HepG2 (cell line): ENCODE data around the gene SLC9B2. TPM values are rescaled to one million over a fixed set of nuclear protein-coding genes. Genes with fewer than 3 reads are reported as not detected.

ENCODE experiments used
- AGO1 ChIP-seq: fragments of 200-400 bp; formaldehyde crosslinking; IDR thresholded peaks from 2 replicates; pipeline ENCODE4 v1.6.1; 2017; ENCODE audit warnings: mild to moderate bottlenecking, low read depth, low read length, moderate library complexity; ENCODE audit not compliant: poor library complexity, severe bottlenecking
- AKAP8 ChIP-seq: sonication (generic); formaldehyde crosslinking; IDR thresholded peaks from 2 replicates; pipeline ENCODE4 v1.5.1; 2020; ENCODE audit warnings: mild to moderate bottlenecking, missing genetic modification reagents
- FOXA3 ChIP-seq: IDR thresholded peaks from 2 replicates; pipeline ENCODE4 v1.6.1; 2016; ENCODE audit warnings: missing genetic modification reagents, missing compliant biosample characterization
- GATAD2A ChIP-seq: IDR thresholded peaks from 2 replicates; pipeline ENCODE4 v1.6.1; 2016
- ISL2 ChIP-seq: sonication (generic); formaldehyde crosslinking; IDR thresholded peaks from 2 replicates; pipeline ENCODE4 v1.5.0; 2020; ENCODE audit warnings: missing genetic modification reagents
- NCOR1 ChIP-seq: fragments of 200-600 bp; sonication (generic); IDR thresholded peaks from 2 replicates; pipeline ENCODE4 v1.7.0; 2017; ENCODE audit warnings: antibody characterized with exemption, low read length, borderline replicate concordance
- PHF5A ChIP-seq: IDR thresholded peaks from one replicate; pipeline ENCODE4 v1.6.1; 2018; ENCODE audit warnings: low read depth, missing genetic modification reagents; ENCODE audit not compliant: unreplicated experiment
- SOX13 ChIP-seq, 3 experiments: fragments of 450-650 bp in 1 of 3; sonication (generic) in 1 of 3; formaldehyde crosslinking in 1 of 3; IDR thresholded peaks in 2 of 3; conservative IDR thresholded peaks in 1 of 3; 2 replicates each; pipeline versions ENCODE4 v1.5.0 to v1.6.1; 2016 to 2020; ENCODE audit warnings: antibody characterized with exemption in 1 of 3, mild to moderate bottlenecking in 1 of 3, missing compliant biosample characterization in 1 of 3, missing genetic modification reagents in 1 of 3, moderate library complexity in 1 of 3
- SOX6 ChIP-seq, 2 experiments: fragments of 450-650 bp in 1 of 2; sonication (generic) in 1 of 2; formaldehyde crosslinking in 1 of 2; IDR thresholded peaks; 2 replicates each; pipeline versions ENCODE4 v1.4.0 to v1.6.1; 2017 to 2020; ENCODE audit warnings: antibody characterized with exemption in 1 of 2, mild to moderate bottlenecking in 1 of 2, missing genetic modification reagents in 1 of 2
- TOPORS ChIP-seq: sonication (generic); formaldehyde crosslinking; IDR thresholded peaks from 2 replicates; pipeline ENCODE4 v1.8.0; 2023; ENCODE audit warnings: mild to moderate bottlenecking, missing genetic modification reagents
- ZBTB1 ChIP-seq: sonication (generic); formaldehyde crosslinking; IDR thresholded peaks from 2 replicates; pipeline ENCODE4 v1.4.0; 2020; ENCODE audit warnings: missing genetic modification reagents, borderline replicate concordance
- ZNF329 ChIP-seq: sonication (generic); formaldehyde crosslinking; IDR thresholded peaks from 2 replicates; pipeline ENCODE4 v1.9.0; 2021; ENCODE audit warnings: low read depth, mild to moderate bottlenecking, missing genetic modification reagents
- ZNF761 ChIP-seq: sonication (generic); formaldehyde crosslinking; conservative IDR thresholded peaks from 2 replicates; pipeline ENCODE4 v1.4.0; 2020; ENCODE audit warnings: mild to moderate bottlenecking, missing genetic modification reagents
- ZSCAN12 ChIP-seq: sonication (generic); formaldehyde crosslinking; IDR thresholded peaks from 2 replicates; pipeline ENCODE4 v1.9.0; 2021; ENCODE audit warnings: mild to moderate bottlenecking, missing genetic modification reagents
- ZSCAN21 ChIP-seq: sonication (generic); formaldehyde crosslinking; IDR thresholded peaks from 2 replicates; pipeline ENCODE4 v1.8.0; 2022; ENCODE audit warnings: mild to moderate bottlenecking, missing genetic modification reagents, moderate library complexity, borderline replicate concordance
- polyA plus RNA-seq, 8 experiments: library from polyadenylated mRNA; depleted of rRNA in 3 of 8; stranded (reverse) in 7 of 8; unstranded in 1 of 8; fragments of >200 nt; fragmentation: Illumina TruSeq in 4 of 8; extraction: Trizol in 4 of 8; gene quantifications; 2 replicates each; pipeline versions ENCODE4 v1.2.1 to v1.2.3, GENCODE V29; 2011 to 2016; ENCODE audit warnings: low read depth in 4 of 8, missing spikeins in 1 of 8, mixed read lengths in 1 of 8; ENCODE audit not compliant: insufficient read depth in 1 of 8
- total RNA-seq, 5 experiments: library from RNA; depleted of rRNA; stranded (reverse); fragments of >200 nt; fragmentation: Illumina TruSeq; extraction: Trizol; gene quantifications; 2 replicates each; pipeline ENCODE4 v1.2.3, GENCODE V29; 2016; ENCODE audit warnings: low read depth in 1 of 5
- TF ChIP-seq, protein P1 (sequence below): IDR thresholded peaks from 2 replicates; pipeline ENCODE4 v1.4.0; 2020; ENCODE audit warnings: mild to moderate bottlenecking, missing genetic modification reagents
- TF ChIP-seq, protein P2 (sequence below): sonication (generic); formaldehyde crosslinking; IDR thresholded peaks from 2 replicates; pipeline ENCODE4 v1.4.0; 2020; ENCODE audit warnings: missing genetic modification reagents
- TF ChIP-seq, protein P3 (sequence below): sonication (generic); formaldehyde crosslinking; IDR thresholded peaks from 2 replicates; pipeline ENCODE4 v1.8.1; 2023; ENCODE audit warnings: mild to moderate bottlenecking, missing genetic modification reagents
- TF ChIP-seq, protein P4 (sequence below): sonication (generic); formaldehyde crosslinking; IDR thresholded peaks from 2 replicates; pipeline ENCODE4 v1.4.0; 2020; ENCODE audit warnings: missing genetic modification reagents

SLC9B2 gene
- total and polyA plus RNA-seq, 2 of the 13 experiments (the other 11 are each of a cell fraction or from before 2014, with no cell fraction given): 23.5 to 38.5 TPM

DNA sequence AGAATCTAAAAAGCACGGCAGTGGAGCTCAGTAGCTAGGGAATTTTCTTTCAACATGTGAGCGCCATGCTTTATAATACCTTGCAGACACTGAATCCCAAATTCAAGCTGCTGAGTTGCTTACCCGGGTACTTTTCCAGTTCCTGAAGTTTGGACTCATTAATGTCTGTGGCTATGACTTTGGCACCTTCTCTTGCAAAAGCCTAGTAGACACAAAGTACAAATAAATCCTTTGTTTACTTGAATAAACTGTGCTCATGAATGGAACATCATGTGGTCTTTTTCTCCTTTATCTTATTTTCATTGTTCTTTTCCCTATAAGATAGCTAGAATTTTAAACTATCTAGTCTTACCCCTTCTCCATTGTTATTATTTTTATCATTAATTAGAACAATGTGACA is 18.5 kb upstream of the SLC9B2 start (continued):
- TF ChIP-seq, protein P1, sequence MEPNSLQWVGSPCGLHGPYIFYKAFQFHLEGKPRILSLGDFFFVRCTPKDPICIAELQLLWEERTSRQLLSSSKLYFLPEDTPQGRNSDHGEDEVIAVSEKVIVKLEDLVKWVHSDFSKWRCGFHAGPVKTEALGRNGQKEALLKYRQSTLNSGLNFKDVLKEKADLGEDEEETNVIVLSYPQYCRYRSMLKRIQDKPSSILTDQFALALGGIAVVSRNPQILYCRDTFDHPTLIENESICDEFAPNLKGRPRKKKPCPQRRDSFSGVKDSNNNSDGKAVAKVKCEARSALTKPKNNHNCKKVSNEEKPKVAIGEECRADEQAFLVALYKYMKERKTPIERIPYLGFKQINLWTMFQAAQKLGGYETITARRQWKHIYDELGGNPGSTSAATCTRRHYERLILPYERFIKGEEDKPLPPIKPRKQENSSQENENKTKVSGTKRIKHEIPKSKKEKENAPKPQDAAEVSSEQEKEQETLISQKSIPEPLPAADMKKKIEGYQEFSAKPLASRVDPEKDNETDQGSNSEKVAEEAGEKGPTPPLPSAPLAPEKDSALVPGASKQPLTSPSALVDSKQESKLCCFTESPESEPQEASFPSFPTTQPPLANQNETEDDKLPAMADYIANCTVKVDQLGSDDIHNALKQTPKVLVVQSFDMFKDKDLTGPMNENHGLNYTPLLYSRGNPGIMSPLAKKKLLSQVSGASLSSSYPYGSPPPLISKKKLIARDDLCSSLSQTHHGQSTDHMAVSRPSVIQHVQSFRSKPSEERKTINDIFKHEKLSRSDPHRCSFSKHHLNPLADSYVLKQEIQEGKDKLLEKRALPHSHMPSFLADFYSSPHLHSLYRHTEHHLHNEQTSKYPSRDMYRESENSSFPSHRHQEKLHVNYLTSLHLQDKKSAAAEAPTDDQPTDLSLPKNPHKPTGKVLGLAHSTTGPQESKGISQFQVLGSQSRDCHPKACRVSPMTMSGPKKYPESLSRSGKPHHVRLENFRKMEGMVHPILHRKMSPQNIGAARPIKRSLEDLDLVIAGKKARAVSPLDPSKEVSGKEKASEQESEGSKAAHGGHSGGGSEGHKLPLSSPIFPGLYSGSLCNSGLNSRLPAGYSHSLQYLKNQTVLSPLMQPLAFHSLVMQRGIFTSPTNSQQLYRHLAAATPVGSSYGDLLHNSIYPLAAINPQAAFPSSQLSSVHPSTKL (CRISPR knock-in tag): peak; percentile 42; the same call in 1 of the 2 replicates
- no peak for TF ChIP-seq ZSCAN12 (CRISPR knock-in tag)
- TF ChIP-seq ZBTB1 (CRISPR knock-in tag): no peak
- TF ChIP-seq SOX13 (IDR thresholded peaks at IDR 0.05): peak; percentile 39; the same call in 1 of the 2 replicates
- peak in 1 of 2 experiments; percentile 90; a peak in 2 of 4 replicates for TF ChIP-seq SOX13 (CRISPR knock-in tag; conservative IDR thresholded peaks at IDR 0.05 in 1 of 2, IDR thresholded peaks at IDR 0.05 in 1 of 2)
- TF ChIP-seq, protein P2, sequence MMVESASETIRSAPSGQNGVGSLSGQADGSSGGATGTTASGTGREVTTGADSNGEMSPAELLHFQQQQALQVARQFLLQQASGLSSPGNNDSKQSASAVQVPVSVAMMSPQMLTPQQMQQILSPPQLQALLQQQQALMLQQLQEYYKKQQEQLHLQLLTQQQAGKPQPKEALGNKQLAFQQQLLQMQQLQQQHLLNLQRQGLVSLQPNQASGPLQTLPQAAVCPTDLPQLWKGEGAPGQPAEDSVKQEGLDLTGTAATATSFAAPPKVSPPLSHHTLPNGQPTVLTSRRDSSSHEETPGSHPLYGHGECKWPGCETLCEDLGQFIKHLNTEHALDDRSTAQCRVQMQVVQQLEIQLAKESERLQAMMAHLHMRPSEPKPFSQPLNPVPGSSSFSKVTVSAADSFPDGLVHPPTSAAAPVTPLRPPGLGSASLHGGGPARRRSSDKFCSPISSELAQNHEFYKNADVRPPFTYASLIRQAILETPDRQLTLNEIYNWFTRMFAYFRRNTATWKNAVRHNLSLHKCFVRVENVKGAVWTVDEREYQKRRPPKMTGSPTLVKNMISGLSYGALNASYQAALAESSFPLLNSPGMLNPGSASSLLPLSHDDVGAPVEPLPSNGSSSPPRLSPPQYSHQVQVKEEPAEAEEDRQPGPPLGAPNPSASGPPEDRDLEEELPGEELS (CRISPR knock-in tag): 0 out of 2 replicates have a peak, but pooled peaks have one; percentile 23
- TF ChIP-seq, protein P3, sequence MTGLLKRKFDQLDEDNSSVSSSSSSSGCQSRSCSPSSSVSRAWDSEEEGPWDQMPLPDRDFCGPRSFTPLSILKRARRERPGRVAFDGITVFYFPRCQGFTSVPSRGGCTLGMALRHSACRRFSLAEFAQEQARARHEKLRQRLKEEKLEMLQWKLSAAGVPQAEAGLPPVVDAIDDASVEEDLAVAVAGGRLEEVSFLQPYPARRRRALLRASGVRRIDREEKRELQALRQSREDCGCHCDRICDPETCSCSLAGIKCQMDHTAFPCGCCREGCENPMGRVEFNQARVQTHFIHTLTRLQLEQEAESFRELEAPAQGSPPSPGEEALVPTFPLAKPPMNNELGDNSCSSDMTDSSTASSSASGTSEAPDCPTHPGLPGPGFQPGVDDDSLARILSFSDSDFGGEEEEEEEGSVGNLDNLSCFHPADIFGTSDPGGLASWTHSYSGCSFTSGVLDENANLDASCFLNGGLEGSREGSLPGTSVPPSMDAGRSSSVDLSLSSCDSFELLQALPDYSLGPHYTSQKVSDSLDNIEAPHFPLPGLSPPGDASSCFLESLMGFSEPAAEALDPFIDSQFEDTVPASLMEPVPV (CRISPR knock-in tag): no peak
- 0 out of 2 replicates have a peak, but pooled peaks have one; percentile 22 for TF ChIP-seq GATAD2A (CRISPR knock-in tag)
- no peak for TF ChIP-seq AGO1
- no peak for TF ChIP-seq AKAP8 (CRISPR knock-in tag)
- TF ChIP-seq ZNF761 (CRISPR knock-in tag): no peak
- TF ChIP-seq ZSCAN21 (CRISPR knock-in tag): no peak
- peak; percentile 52; the same call in 1 of the 2 replicates for TF ChIP-seq NCOR1
- TF ChIP-seq SOX6 (IDR thresholded peaks at IDR 0.05): no peak
- TF ChIP-seq SOX6 (CRISPR knock-in tag; IDR thresholded peaks at IDR 0.05): peak; percentile 81
- peak; percentile 50 for TF ChIP-seq FOXA3 (CRISPR knock-in tag)
- TF ChIP-seq TOPORS (CRISPR knock-in tag): no peak
- TF ChIP-seq ZNF329 (CRISPR knock-in tag): no peak
- TF ChIP-seq PHF5A (CRISPR knock-in tag): no peak
- TF ChIP-seq, protein P4, sequence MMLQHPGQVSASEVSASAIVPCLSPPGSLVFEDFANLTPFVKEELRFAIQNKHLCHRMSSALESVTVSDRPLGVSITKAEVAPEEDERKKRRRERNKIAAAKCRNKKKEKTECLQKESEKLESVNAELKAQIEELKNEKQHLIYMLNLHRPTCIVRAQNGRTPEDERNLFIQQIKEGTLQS: no peak
- no peak for TF ChIP-seq ISL2
